ENCODE results near the gene ALDH1L1.

DNA sequence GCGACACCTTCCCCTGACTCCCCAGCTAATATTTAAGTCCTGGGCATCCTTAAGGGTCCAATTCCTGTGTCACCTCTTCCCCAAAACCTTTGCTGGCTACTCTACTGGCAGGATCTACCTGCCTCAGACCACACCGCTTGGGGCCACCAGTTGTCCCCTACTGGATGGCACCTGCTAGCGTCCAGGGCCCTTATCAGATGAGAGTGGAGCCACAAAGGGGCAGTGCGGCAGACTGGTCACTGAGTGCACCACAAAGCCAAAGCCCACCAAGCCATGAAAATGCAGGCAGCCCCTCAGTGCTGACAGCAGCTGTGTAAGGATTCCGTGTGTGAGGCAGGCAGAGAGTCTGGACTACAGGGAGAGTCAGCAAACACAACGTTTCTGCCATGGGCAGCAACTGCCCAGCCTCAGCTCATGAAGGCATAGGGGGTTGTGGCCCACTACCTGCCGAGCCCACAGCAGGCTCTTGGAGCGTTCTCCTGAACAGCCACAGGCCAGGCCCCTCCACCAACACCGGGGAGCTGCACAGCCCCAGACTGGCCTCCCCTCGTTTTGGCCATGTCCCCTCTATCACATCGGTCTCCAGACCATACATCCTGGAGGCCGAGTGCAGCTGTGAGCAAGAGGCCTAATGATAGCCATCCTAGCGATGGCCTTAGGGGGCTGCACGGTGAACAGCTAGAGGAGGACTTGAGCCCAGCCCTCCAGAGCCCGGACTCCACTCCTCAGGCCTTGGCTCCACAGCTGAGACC lies 32.3 kb downstream of the ALDH1L1 start:
- TF ChIP-seq POLR2A (IDR thresholded peaks at IDR 0.05; ENCODE audit: low read depth) = no peak
- TF ChIP-seq, protein P1, sequence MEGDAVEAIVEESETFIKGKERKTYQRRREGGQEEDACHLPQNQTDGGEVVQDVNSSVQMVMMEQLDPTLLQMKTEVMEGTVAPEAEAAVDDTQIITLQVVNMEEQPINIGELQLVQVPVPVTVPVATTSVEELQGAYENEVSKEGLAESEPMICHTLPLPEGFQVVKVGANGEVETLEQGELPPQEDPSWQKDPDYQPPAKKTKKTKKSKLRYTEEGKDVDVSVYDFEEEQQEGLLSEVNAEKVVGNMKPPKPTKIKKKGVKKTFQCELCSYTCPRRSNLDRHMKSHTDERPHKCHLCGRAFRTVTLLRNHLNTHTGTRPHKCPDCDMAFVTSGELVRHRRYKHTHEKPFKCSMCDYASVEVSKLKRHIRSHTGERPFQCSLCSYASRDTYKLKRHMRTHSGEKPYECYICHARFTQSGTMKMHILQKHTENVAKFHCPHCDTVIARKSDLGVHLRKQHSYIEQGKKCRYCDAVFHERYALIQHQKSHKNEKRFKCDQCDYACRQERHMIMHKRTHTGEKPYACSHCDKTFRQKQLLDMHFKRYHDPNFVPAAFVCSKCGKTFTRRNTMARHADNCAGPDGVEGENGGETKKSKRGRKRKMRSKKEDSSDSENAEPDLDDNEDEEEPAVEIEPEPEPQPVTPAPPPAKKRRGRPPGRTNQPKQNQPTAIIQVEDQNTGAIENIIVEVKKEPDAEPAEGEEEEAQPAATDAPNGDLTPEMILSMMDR (IDR thresholded peaks at IDR 0.05) = no peak
- TF ChIP-seq POLR2AphosphoS5 (IDR thresholded peaks at IDR 0.05) = no peak
